Measurements from ENCODE around the gene SUPT3H.

GRCh38 chr6:44918671-44919296 is 458.9 kb downstream of the SUPT3H start:
- TF ChIP-seq, protein P1, sequence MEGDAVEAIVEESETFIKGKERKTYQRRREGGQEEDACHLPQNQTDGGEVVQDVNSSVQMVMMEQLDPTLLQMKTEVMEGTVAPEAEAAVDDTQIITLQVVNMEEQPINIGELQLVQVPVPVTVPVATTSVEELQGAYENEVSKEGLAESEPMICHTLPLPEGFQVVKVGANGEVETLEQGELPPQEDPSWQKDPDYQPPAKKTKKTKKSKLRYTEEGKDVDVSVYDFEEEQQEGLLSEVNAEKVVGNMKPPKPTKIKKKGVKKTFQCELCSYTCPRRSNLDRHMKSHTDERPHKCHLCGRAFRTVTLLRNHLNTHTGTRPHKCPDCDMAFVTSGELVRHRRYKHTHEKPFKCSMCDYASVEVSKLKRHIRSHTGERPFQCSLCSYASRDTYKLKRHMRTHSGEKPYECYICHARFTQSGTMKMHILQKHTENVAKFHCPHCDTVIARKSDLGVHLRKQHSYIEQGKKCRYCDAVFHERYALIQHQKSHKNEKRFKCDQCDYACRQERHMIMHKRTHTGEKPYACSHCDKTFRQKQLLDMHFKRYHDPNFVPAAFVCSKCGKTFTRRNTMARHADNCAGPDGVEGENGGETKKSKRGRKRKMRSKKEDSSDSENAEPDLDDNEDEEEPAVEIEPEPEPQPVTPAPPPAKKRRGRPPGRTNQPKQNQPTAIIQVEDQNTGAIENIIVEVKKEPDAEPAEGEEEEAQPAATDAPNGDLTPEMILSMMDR (IDR thresholded peaks at IDR 0.05) = no peak
- no peak for TF ChIP-seq EP300 (IDR thresholded peaks at IDR 0.05)
- no peak for TF ChIP-seq POLR2AphosphoS5 (IDR thresholded peaks at IDR 0.05)
- TF ChIP-seq POLR2A (IDR thresholded peaks at IDR 0.05) = no peak
